OCI-LY1 (cell line): ENCODE measurements around the gene LCOR.

ENCODE experiments used
- H2AFZ ChIP-seq: fragments of 200-600 bp; sonication (generic), shearing (Covaris generic); 2 replicates; pipeline ENCODE4 v1.6.0; 2014; ENCODE audit warnings: antibody characterized with exemption, mild to moderate bottlenecking, low read length
- H3F3A ChIP-seq: fragments of 200-600 bp; sonication (generic), shearing (Covaris generic); 2 replicates; pipeline ENCODE4 v1.6.0; 2014; ENCODE audit warnings: mild to moderate bottlenecking, antibody characterized with exemption, low read length, moderate library complexity; ENCODE audit not compliant: insufficient read depth
- H3K27ac ChIP-seq: fragments of 200-600 bp; sonication (generic); 2 replicates; pipeline ENCODE4 v1.5.1; 2014; ENCODE audit warnings: low read length, mixed run types, mild to moderate bottlenecking, low read depth; ENCODE audit not compliant: poor library complexity, severe bottlenecking
- H3K27me3 ChIP-seq: fragments of 200-600 bp; sonication (generic); 2 replicates; pipeline ENCODE4 v1.6.0; 2014; ENCODE audit warnings: antibody characterized with exemption, mild to moderate bottlenecking, low read length, moderate library complexity; ENCODE audit not compliant: insufficient read depth
- H3K36me3 ChIP-seq: fragments of 200-600 bp; sonication (generic); 2 replicates; pipeline ENCODE4 v1.6.1; 2014; ENCODE audit warnings: mild to moderate bottlenecking, antibody characterized with exemption, low read length, moderate library complexity, mixed read lengths; ENCODE audit not compliant: insufficient read depth
- H3K4me1 ChIP-seq: fragments of 200-600 bp; sonication (generic); 2 replicates; pipeline ENCODE4 v1.5.1; 2014; ENCODE audit warnings: mild to moderate bottlenecking, low read length, moderate library complexity; ENCODE audit not compliant: insufficient read depth, severe bottlenecking
- H3K4me2 ChIP-seq: fragments of 200-600 bp; sonication (generic), shearing (Covaris generic); 2 replicates; pipeline ENCODE4 v1.6.1; 2014; ENCODE audit warnings: low read length
- H3K4me3 ChIP-seq: fragments of 200-600 bp; sonication (generic); 2 replicates; pipeline ENCODE4 v1.5.1; 2014; ENCODE audit warnings: low read length, low read depth, mild to moderate bottlenecking, mixed read lengths; ENCODE audit not compliant: poor library complexity, severe bottlenecking
- H3K79me2 ChIP-seq: fragments of 200-600 bp; shearing (Covaris generic); 2 replicates; pipeline ENCODE4 v1.6.1; 2016; ENCODE audit warnings: mixed run types, low read length, mixed read lengths; ENCODE audit not compliant: insufficient read depth
- H3K9ac ChIP-seq: fragments of 200-600 bp; sonication (generic), shearing (Covaris generic); 2 replicates; pipeline ENCODE4 v1.6.1; 2014; ENCODE audit warnings: mild to moderate bottlenecking, low read length, mixed read lengths
- H3K9me2 ChIP-seq: fragments of 200-600 bp; sonication (generic), shearing (Covaris generic); 2 replicates; pipeline ENCODE4 v1.6.1; 2014; ENCODE audit warnings: low read depth, mild to moderate bottlenecking, low read length, mixed read lengths
- H3K9me3 ChIP-seq: fragments of 200-600 bp; shearing (Covaris generic); 2 replicates; pipeline ENCODE4 v1.6.1; 2014; ENCODE audit warnings: low read length, mixed read lengths
- H4K20me1 ChIP-seq: fragments of 200-600 bp; sonication (generic), shearing (Covaris generic); 2 replicates; pipeline ENCODE4 v1.6.0; 2016; ENCODE audit warnings: mild to moderate bottlenecking, low read length; ENCODE audit not compliant: insufficient read depth
- EZH2 ChIP-seq: fragments of 200-600 bp; sonication (generic), shearing (Covaris generic); IDR thresholded peaks from 2 replicates; pipeline ENCODE4 v1.8.0; 2017; ENCODE audit warnings: borderline replicate concordance, mixed run types, mild to moderate bottlenecking, antibody characterized with exemption, low read length, moderate library complexity, mixed read lengths
- TF ChIP-seq, protein P1 (sequence below): fragments of 200-600 bp; sonication (generic), shearing (Covaris generic); IDR thresholded peaks from 2 replicates; pipeline ENCODE4 v1.5.1; 2017; ENCODE audit warnings: mild to moderate bottlenecking, antibody characterized with exemption, low read length, moderate library complexity, mixed read lengths

The LCOR gene

GRCh38 chr10:96906864-96907263 lies 74.8 kb downstream of the LCOR start:
- no peaks in the 10 kb centered on the region for H4K20me1 ChIP-seq

GRCh38 chr10:96910488-96911395 lies 78.6 kb downstream of the LCOR start:
- no peaks in the 10 kb centered on the region for H4K20me1 ChIP-seq
- no peaks in the 10 kb centered on the region for H3K27me3 ChIP-seq
- H3K79me2 ChIP-seq = peaks cover 11% of the 10 kb centered on the region; the same call in 1 of the 2 replicates
- H3F3A ChIP-seq = no peaks in the 10 kb centered on the region
- no peaks in the 10 kb centered on the region for H3K4me1 ChIP-seq
- H2AFZ ChIP-seq = no peak overlapping the region
- H3K9me2 ChIP-seq = no peaks in the 10 kb centered on the region
- no peak overlapping the region for H3K4me3 ChIP-seq
- peaks cover 7% of the 10 kb centered on the region; the same call in 1 of the 2 replicates for H3K36me3 ChIP-seq
- H3K27ac ChIP-seq = no peak overlapping the region
- H3K9me3 ChIP-seq = no peaks in the 10 kb centered on the region
- no peak for TF ChIP-seq EZH2
- TF ChIP-seq, protein P1, sequence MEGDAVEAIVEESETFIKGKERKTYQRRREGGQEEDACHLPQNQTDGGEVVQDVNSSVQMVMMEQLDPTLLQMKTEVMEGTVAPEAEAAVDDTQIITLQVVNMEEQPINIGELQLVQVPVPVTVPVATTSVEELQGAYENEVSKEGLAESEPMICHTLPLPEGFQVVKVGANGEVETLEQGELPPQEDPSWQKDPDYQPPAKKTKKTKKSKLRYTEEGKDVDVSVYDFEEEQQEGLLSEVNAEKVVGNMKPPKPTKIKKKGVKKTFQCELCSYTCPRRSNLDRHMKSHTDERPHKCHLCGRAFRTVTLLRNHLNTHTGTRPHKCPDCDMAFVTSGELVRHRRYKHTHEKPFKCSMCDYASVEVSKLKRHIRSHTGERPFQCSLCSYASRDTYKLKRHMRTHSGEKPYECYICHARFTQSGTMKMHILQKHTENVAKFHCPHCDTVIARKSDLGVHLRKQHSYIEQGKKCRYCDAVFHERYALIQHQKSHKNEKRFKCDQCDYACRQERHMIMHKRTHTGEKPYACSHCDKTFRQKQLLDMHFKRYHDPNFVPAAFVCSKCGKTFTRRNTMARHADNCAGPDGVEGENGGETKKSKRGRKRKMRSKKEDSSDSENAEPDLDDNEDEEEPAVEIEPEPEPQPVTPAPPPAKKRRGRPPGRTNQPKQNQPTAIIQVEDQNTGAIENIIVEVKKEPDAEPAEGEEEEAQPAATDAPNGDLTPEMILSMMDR = peak; percentile 48; the same call in 1 of the 2 replicates
- no peak overlapping the region for H3K9ac ChIP-seq
- H3K4me2 ChIP-seq = no peak overlapping the region

More at GRCh38 chr10:96906864-96907263, 74.8 kb downstream of the LCOR start:
- no peak overlapping the region for H3K27ac ChIP-seq
- H3K9me3 ChIP-seq = no peaks in the 10 kb centered on the region
- H3K9ac ChIP-seq = no peak overlapping the region
- no peak overlapping the region for H2AFZ ChIP-seq
- H3K79me2 ChIP-seq = peaks cover 30% of the 10 kb centered on the region; the same call in 1 of the 2 replicates
- TF ChIP-seq, protein P1 = no peak
- no peak for TF ChIP-seq EZH2
- no peak overlapping the region for H3K4me2 ChIP-seq
- H3F3A ChIP-seq = no peaks in the 10 kb centered on the region
- no peak overlapping the region for H3K4me3 ChIP-seq
- H3K27me3 ChIP-seq = no peaks in the 10 kb centered on the region
- H3K9me2 ChIP-seq = no peaks in the 10 kb centered on the region
- H3K4me1 ChIP-seq = no peaks in the 10 kb centered on the region
- H3K36me3 ChIP-seq = no peaks in the 10 kb centered on the region

DNA sequence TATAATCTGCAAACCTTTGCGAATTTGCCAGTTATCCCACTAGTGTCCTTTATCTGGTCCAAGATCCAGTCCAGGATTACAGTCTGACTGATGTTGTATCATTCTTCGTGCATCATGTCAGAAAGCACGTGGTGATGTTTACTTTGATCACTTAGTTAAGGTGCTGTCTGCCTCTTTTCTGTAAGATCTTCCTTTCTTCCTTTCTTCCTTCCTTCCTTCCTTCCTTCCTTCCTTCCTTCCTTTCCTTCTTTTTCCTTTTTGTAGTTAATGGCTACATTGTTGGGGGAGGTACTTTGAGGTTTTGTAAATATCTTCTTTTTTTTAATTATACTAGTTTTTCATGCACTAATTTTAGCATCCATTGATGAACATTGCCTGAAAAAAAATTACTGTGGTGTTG lies 80.3 kb downstream of the LCOR start:
- no peak overlapping the region for H2AFZ ChIP-seq

More for the DNA sequence above, 80.3 kb downstream of the LCOR start:
- TF ChIP-seq EZH2 = no peak
- TF ChIP-seq, protein P1 = no peak
- Histone ChIP-seq H3K36me3 (peaks cover 7% of the 10 kb centered on the region; the same call in 1 of the 2 replicates), H3K4me1 (no peaks in the 10 kb centered on the region), H3K4me3 (no peak overlapping the region), H3K9me3 (no peaks in the 10 kb centered on the region), H3K9me2 (no peaks in the 10 kb centered on the region), H3F3A (no peaks in the 10 kb centered on the region), H3K79me2 (no peaks in the 10 kb centered on the region; the same call in 1 of the 2 replicates), H3K27me3 (no peaks in the 10 kb centered on the region), H4K20me1 (no peaks in the 10 kb centered on the region), H3K27ac (no peak overlapping the region), H3K4me2 (no peak overlapping the region), H3K9ac (no peak overlapping the region)
